AG04449 (cell line): ENCODE data around the gene TRMT13.

Experiments used
- CTCF ChIA-PET: fragments of 350-600 bp; formaldehyde crosslinking; extraction: SDS; loops from one replicate; lab custom pipeline; 2021; ENCODE audit warnings: antibody characterized with exemption; lab: Yijun Ruan, JAX
- POLR2A ChIA-PET: fragments of 400-600, 350-600 bp; formaldehyde crosslinking; extraction: SDS; loops from one replicate; lab custom pipeline; 2020; ENCODE audit warnings: antibody characterized with exemption, inconsistent platforms; lab: Yijun Ruan, JAX
- DNase-seq: peaks from one replicate; pipeline ENCODE4 v3.0.0-alpha.2; 2010; ENCODE audit warnings: low read depth, low spot score
- H3K4me3 ChIP-seq: 2 replicates; pipeline ENCODE4 v1.5.1; 2011; ENCODE audit warnings: low read depth, mild to moderate bottlenecking, control low read depth, low read length
- CTCF ChIP-seq: IDR thresholded peaks from one replicate; pipeline ENCODE4 v1.5.1; 2011; ENCODE audit warnings: mild to moderate bottlenecking, moderate library complexity, low read length, control low read depth, inconsistent platforms; ENCODE audit not compliant: insufficient read depth; ENCODE audit errors: missing control alignments

Gene TRMT13

GRCh38 chr1:100132566-100133477 lies at the start of gene TRMT13, which contains the start of gene SASS6:
Gene TRMT13 (plus strand): TSS chr1:100133163. CDS start chr1:100133169, 6 bp downstream.
Gene SASS6 (minus strand): TSS chr1:100132930. CDS start chr1:100132814, 116 bp downstream.
- DNase-seq = peak; percentile 91
- TF ChIP-seq CTCF = no peak
- peak within 1 kb of the TSS; percentile 96 for H3K4me3 ChIP-seq
- ChIA-PET CTCF (interaction anchor here (0.8 to 1.3 kb wide), 4 partner anchors 9 to 736 kb away, joined by 3 read pairs; no protein-coding TSS in a partner anchor), POLR2A (interaction anchor here (1.0 to 1.1 kb wide), 2 partner anchors 9 to 11 kb away, joined by 3 read pairs; no protein-coding TSS in a partner anchor)

GRCh38 chr1:100087396-100087795 lies 45.6 kb upstream of the TRMT13 start:
- no peak overlapping the region for H3K4me3 ChIP-seq
- TF ChIP-seq CTCF = no peak
- no peak for DNase-seq
- CTCF ChIA-PET = interaction anchor here (0.6 kb wide), 1 partner anchor 26 kb away, joined by 3 read pairs; no protein-coding TSS in a partner anchor
- POLR2A ChIA-PET = no interaction called here

GRCh38 chr1:100089082-100089481 lies 43.9 kb upstream of the TRMT13 start:
- ChIA-PET POLR2A (no interaction called here), CTCF (no interaction called here)
- DNase-seq = no peak
- no peak overlapping the region for H3K4me3 ChIP-seq
- TF ChIP-seq CTCF = no peak

- DNase-seq = no peak
- ChIA-PET CTCF (no interaction called here), POLR2A (no interaction called here)
Observed at GRCh38 chr1:100090471-100090870, 42.5 kb upstream of the TRMT13 start.

GRCh38 chr1:100100202-100100601 lies 32.8 kb upstream of the TRMT13 start:
- TF ChIP-seq CTCF = no peak
- ChIA-PET POLR2A (no interaction called here), CTCF (no interaction called here)
- no peak overlapping the region for H3K4me3 ChIP-seq
- DNase-seq = peak; percentile 36

More at GRCh38 chr1:100090471-100090870, 42.5 kb upstream of the TRMT13 start:
- H3K4me3 ChIP-seq = no peak overlapping the region
- TF ChIP-seq CTCF = no peak

- CTCF ChIA-PET = no interaction called here
- no peak for TF ChIP-seq CTCF
- no peak for DNase-seq
- H3K4me3 ChIP-seq = no peak overlapping the region
- POLR2A ChIA-PET = no interaction called here
Observed at GRCh38 chr1:100101564-100101963, 31.4 kb upstream of the TRMT13 start.
